ENCODE measurements around the gene YARS1. TPM values are rescaled to one million over a fixed set of nuclear protein-coding genes. Genes with fewer than 3 reads are reported as not detected.
A peak's percentile ranks its signal among the peaks of the same experiment; 100 is the strongest.

YARS1 gene
- total RNA-seq, 1 donor from 2014 or later: 160 TPM

DNA sequence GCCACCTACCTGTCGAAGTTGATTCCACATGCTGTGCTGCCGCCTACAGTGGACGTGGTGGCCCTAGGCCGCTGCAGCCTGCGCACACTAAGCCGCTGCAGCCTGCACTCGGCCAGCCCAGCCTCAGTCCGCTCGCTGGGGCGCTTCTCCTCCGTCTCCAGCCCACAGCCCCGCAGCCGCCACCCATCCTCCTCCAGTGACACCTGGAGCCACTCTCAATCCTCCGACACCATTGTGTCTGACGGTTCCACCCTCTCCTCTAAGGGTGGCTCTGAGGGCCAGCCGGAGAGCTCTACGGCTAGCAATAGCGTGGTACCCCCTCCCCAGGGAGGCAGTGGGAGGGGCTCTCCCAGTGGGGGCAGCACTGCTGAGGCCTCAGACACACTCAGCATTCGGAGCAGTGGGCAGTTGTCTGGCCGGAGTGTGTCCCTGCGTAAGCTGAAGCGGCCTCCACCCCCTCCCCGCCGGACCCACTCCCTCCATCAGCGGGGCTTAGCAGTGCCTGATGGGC lies 46.9 kb downstream of the YARS1 start:
- H3K4me3 Mint-ChIP-seq (ENCODE audit: unreplicated experiment): no peak overlapping the region
- H3K27ac Mint-ChIP-seq (ENCODE audit: unreplicated experiment): no peak overlapping the region
- DNase-seq (ENCODE audit: low spot score): peak; percentile 87
- no peaks in the 10 kb centered on the region for H3K27me3 Mint-ChIP-seq (ENCODE audit: low read depth)
- TF ChIP-seq, protein P1, sequence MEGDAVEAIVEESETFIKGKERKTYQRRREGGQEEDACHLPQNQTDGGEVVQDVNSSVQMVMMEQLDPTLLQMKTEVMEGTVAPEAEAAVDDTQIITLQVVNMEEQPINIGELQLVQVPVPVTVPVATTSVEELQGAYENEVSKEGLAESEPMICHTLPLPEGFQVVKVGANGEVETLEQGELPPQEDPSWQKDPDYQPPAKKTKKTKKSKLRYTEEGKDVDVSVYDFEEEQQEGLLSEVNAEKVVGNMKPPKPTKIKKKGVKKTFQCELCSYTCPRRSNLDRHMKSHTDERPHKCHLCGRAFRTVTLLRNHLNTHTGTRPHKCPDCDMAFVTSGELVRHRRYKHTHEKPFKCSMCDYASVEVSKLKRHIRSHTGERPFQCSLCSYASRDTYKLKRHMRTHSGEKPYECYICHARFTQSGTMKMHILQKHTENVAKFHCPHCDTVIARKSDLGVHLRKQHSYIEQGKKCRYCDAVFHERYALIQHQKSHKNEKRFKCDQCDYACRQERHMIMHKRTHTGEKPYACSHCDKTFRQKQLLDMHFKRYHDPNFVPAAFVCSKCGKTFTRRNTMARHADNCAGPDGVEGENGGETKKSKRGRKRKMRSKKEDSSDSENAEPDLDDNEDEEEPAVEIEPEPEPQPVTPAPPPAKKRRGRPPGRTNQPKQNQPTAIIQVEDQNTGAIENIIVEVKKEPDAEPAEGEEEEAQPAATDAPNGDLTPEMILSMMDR (IDR thresholded peaks at IDR 0.05): no peak
- peaks cover 51% of the 10 kb centered on the region for H3K4me1 Mint-ChIP-seq (ENCODE audit: low read depth)
- H3K36me3 Mint-ChIP-seq (ENCODE audit: low read depth): peaks cover 8% of the 10 kb centered on the region
- no peaks in the 10 kb centered on the region for H3K9me3 Mint-ChIP-seq (ENCODE audit: low read depth)

DNA sequence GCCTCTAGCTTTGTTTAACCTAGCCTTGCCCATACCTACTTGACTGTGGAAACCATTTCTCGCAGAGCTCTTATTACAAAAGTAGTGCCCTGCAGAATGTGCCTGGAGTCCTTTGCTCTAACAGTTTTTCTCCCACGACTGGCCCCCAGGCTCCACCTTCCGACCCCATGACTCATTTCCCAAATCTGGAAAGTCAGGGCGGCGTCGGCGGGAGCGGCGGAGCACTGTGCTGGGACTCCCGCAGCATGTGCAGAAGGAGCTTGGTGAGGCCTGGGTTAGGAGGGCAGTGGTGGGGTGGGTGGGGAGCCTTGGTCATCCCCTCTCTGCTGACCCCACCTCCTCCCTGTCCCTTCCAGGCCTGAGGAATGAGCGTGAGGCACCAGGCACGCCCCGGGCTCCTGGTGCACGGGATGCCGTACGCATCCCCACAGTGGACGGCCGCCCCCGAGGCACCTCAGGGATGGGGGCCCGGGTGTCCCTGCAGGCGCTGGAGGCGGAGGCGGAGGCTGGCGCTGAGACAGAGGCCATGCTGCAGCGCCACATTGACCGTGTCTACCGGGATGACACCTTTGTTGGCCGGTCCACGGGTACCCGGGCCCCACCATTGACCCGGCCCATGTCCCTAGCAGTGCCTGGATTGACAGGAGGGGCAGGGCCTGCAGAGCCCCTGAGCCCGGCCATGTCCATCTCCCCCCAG lies 47.5 kb downstream of the YARS1 start:
- TF ChIP-seq, protein P1 (IDR thresholded peaks at IDR 0.05): no peak
- Mint-ChIP-seq H3K27me3 (ENCODE audit: low read depth) (no peaks in the 10 kb centered on the region), H3K27ac (ENCODE audit: unreplicated experiment) (peak overlapping the region; percentile 91), H3K4me3 (ENCODE audit: unreplicated experiment) (no peak overlapping the region), H3K9me3 (ENCODE audit: low read depth) (no peaks in the 10 kb centered on the region), H3K36me3 (ENCODE audit: low read depth) (peaks cover 6% of the 10 kb centered on the region), H3K4me1 (ENCODE audit: low read depth) (peaks cover 50% of the 10 kb centered on the region)
- DNase-seq (ENCODE audit: low spot score): peak; percentile 86

DNA sequence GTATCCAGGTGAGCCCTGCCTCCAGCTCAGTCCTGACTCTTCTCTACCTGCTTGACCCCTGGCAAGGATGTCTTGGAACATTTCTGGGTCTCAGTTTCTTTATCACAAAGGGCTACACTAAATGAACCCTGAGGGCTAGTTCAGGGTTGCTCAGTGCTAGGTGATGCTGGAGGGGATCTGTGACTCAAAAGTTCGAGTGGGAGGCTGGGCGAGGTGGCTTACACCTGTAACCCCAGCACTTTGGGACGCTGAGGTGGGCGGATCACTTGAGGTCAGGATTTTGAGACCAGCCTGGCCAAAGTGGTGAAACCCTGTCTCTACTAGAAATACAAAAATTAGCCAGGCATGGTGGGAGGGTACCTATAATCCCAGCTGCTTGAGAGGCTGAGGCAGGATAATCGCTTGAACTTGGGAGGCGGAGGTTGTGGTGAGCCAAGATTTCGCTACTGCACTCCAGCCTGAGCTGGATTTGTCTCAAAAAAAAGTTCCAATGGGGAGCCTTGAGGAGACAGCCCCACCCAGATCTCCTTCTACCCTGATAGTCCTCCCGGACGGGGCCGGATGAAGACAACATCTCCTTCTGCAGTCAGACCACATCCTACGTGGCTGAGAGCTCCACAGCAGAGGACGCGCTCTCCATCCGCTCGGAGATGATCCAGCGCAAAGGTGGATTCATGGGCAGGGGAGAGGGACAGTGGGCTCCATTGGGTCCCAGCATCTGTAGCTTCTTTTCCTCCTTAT lies 48.9 kb downstream of the YARS1 start:
- no peak overlapping the region for H3K27ac Mint-ChIP-seq (ENCODE audit: unreplicated experiment)
- H3K4me1 Mint-ChIP-seq (ENCODE audit: low read depth): peaks cover 43% of the 10 kb centered on the region
- H3K4me3 Mint-ChIP-seq (ENCODE audit: unreplicated experiment): no peak overlapping the region
- H3K9me3 Mint-ChIP-seq (ENCODE audit: low read depth): no peaks in the 10 kb centered on the region
- no peak for DNase-seq (ENCODE audit: low spot score)
- TF ChIP-seq, protein P1 (IDR thresholded peaks at IDR 0.05): no peak
- no peaks in the 10 kb centered on the region for H3K27me3 Mint-ChIP-seq (ENCODE audit: low read depth)
- peaks cover 3% of the 10 kb centered on the region for H3K36me3 Mint-ChIP-seq (ENCODE audit: low read depth)

DNA sequence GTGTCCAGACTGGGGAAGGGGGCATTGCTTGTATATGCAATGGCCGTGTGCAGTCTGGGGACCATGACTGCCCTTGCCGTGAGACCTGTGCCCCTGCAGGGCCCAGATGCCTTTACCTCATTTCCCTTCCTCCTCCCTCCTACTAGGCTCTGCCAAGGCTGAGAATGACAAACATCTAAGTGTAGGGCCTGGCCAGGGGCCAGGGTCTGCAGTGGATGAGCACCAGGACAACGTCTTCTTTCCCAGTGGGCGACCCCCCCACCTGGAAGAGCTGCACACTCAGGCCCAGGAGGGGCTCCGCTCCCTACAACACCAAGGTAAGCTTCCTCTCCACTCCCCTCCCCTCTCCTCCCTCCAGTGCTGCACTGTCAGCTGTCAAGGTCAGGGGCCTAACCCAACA lies 49.5 kb downstream of the YARS1 start:
- Mint-ChIP-seq H3K27ac (ENCODE audit: unreplicated experiment) (no peak overlapping the region), H3K36me3 (ENCODE audit: low read depth) (no peaks in the 10 kb centered on the region), H3K4me1 (ENCODE audit: low read depth) (peaks cover 41% of the 10 kb centered on the region), H3K27me3 (ENCODE audit: low read depth) (no peaks in the 10 kb centered on the region), H3K4me3 (ENCODE audit: unreplicated experiment) (no peak overlapping the region), H3K9me3 (ENCODE audit: low read depth) (no peaks in the 10 kb centered on the region)
- DNase-seq (ENCODE audit: low spot score): no peak
- TF ChIP-seq, protein P1 (IDR thresholded peaks at IDR 0.05): no peak

DNA sequence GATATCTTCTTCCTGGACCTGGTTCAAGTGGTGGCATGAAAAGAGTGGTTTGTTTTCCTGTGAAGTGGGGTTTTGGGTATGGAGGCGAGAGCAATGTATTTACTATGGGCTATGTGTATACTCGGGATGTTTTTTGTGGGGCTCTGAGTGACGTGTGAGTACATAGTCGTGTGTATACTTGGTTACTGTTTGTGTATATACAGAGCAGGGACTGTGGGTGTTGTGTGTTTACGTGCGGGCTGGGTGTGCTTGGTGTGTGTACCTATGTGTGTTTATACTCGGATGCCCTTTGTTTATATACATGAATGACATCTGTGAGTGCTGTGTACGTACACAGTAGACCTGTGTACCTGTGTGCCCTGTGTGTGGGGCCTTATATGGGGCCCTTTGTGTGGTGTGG lies 50.0 kb downstream of the YARS1 start:
- DNase-seq (ENCODE audit: low spot score): no peak
- H3K27me3 Mint-ChIP-seq (ENCODE audit: low read depth): no peaks in the 10 kb centered on the region
- no peak overlapping the region for H3K4me3 Mint-ChIP-seq (ENCODE audit: unreplicated experiment)
- TF ChIP-seq, protein P1 (IDR thresholded peaks at IDR 0.05): no peak
- no peaks in the 10 kb centered on the region for H3K36me3 Mint-ChIP-seq (ENCODE audit: low read depth)
- H3K27ac Mint-ChIP-seq (ENCODE audit: unreplicated experiment): peak overlapping the region; percentile 0
- H3K9me3 Mint-ChIP-seq (ENCODE audit: low read depth): no peaks in the 10 kb centered on the region
- H3K4me1 Mint-ChIP-seq (ENCODE audit: low read depth): peaks cover 40% of the 10 kb centered on the region

All from chondrocyte (in vitro differentiated cells).